Endothelial cell of umbilical vein (primary cell): ENCODE results near the gene ATP5ME. TPM values are rescaled to one million over a fixed set of nuclear protein-coding genes. Genes with fewer than 3 reads are reported as not detected.

ENCODE experiments used
- BruUV-seq: library from RNA; stranded (reverse); fragments of 400-500 nt; replicated peaks from 2 replicates; lab custom pipeline; 2021; lab: Mats Ljungman, UMichigan
- CTCF ChIA-PET: fragments of 300-600, 350-600 bp; sonication (Branson Sonifier 250); formaldehyde crosslinking; loops from one replicate; lab custom pipeline; 2021; ENCODE audit warnings: antibody characterized with exemption, inconsistent platforms; lab: Charles Lee
- POLR2A ChIA-PET: fragments of 300-600, 350-600 bp; sonication (Branson Sonifier 250); formaldehyde crosslinking; loops from one replicate; lab custom pipeline; 2021; ENCODE audit warnings: antibody characterized with exemption, inconsistent platforms; lab: Charles Lee
- DNase-seq: peaks from one replicate; pipeline ENCODE4 v3.0.0-alpha.2; 2011; ENCODE audit warnings: low read depth, low spot score
- FAIRE-seq: peaks from 2 replicates; lab custom pipeline; 2011; peaks lifted over from hg19 to GRCh38; lab: Jason Lieb, UNC
- H2AFZ ChIP-seq: 2 replicates; pipeline ENCODE4 v1.6.0; 2012; ENCODE audit warnings: low read depth, low read length, control low read depth, inconsistent platforms
- H3K27ac ChIP-seq: 2 replicates; pipeline ENCODE4 v1.5.1; 2011; ENCODE audit warnings: low read depth, mild to moderate bottlenecking, control low read depth, low read length, moderate library complexity; ENCODE audit not compliant: insufficient read depth
- H3K27me3 ChIP-seq, 2 experiments: 2 replicates each; pipeline versions ENCODE4 v1.6.0 to v1.6.1; 2011; ENCODE audit warnings: low read length in 2 of 2, mixed read lengths in 1 of 2; ENCODE audit not compliant: control insufficient read depth in 2 of 2, insufficient read depth in 2 of 2
- H3K36me3 ChIP-seq, 2 experiments: 2 replicates in 1 of 2; 3 replicates in 1 of 2; pipeline ENCODE4 v1.5.1; 2011; ENCODE audit warnings: low read length in 2 of 2, mild to moderate bottlenecking in 1 of 2, moderate library complexity in 1 of 2; ENCODE audit not compliant: control insufficient read depth in 2 of 2, insufficient read depth in 2 of 2; ENCODE audit errors: extremely low read depth in 1 of 2
- H3K4me1 ChIP-seq: 3 replicates; pipeline ENCODE4 v1.5.1; 2011; ENCODE audit warnings: mild to moderate bottlenecking, low read length; ENCODE audit not compliant: control insufficient read depth, insufficient read depth; ENCODE audit errors: extremely low read depth
- H3K4me2 ChIP-seq: 2 replicates; pipeline ENCODE4 v1.6.1; 2011; ENCODE audit warnings: low read length, control low read depth, mixed read lengths; ENCODE audit not compliant: insufficient read depth
- H3K4me3 ChIP-seq, 3 experiments: fragments of 200-600 bp in 1 of 3; sonication (generic), shearing (Covaris generic) in 1 of 3; replicated peaks in 1 of 3; 2 replicates each; pipeline ENCODE4 v1.5.1; 2011 to 2016; ENCODE audit warnings: control low read depth in 3 of 3, low read length in 3 of 3, mild to moderate bottlenecking in 2 of 3, inconsistent platforms in 1 of 3, low read depth in 1 of 3, moderate library complexity in 1 of 3; ENCODE audit not compliant: insufficient read depth in 1 of 3
- H3K79me2 ChIP-seq: 2 replicates; pipeline ENCODE4 v1.6.0; 2012; ENCODE audit warnings: low read length, inconsistent platforms; ENCODE audit not compliant: control insufficient read depth, insufficient read depth
- H3K9ac ChIP-seq: replicated peaks from 2 replicates; pipeline ENCODE3; 2011; ENCODE audit warnings: low read length, control low read depth; ENCODE audit not compliant: insufficient read depth; ENCODE audit errors: extremely low read depth
- H3K9me1 ChIP-seq: replicated peaks from 3 replicates; pipeline ENCODE4 v1.6.0; 2011; ENCODE audit warnings: mild to moderate bottlenecking, low read length; ENCODE audit not compliant: control insufficient read depth, insufficient read depth; ENCODE audit errors: extremely low read depth
- H3K9me3 ChIP-seq: replicated peaks from 2 replicates; pipeline ENCODE4 v1.5.1; 2012; ENCODE audit warnings: low read length, inconsistent platforms; ENCODE audit not compliant: control insufficient read depth, insufficient read depth
- H4K20me1 ChIP-seq: replicated peaks from 2 replicates; pipeline ENCODE3; 2011; ENCODE audit warnings: mild to moderate bottlenecking, low read length; ENCODE audit not compliant: control insufficient read depth, insufficient read depth; ENCODE audit errors: extremely low read depth
- CTCF ChIP-seq, 2 donors: IDR thresholded peaks; 1 replicate in 1 of 2; 2 replicates in 1 of 2; pipeline ENCODE4 v1.5.1; 2011; ENCODE audit warnings: low read length in 2 of 2, mild to moderate bottlenecking in 2 of 2, moderate library complexity in 2 of 2, control low read depth in 1 of 2, inconsistent platforms in 1 of 2, low read depth in 1 of 2; ENCODE audit not compliant: insufficient read depth in 1 of 2; ENCODE audit errors: extremely low read depth in 1 of 2
- EZH2 ChIP-seq: IDR thresholded peaks from 2 replicates; pipeline ENCODE4 v1.6.1; 2012; ENCODE audit warnings: borderline replicate concordance, low read depth, mild to moderate bottlenecking, moderate library complexity, low read length, inconsistent platforms; ENCODE audit not compliant: severe bottlenecking
- FOS ChIP-seq: IDR thresholded peaks from 2 replicates; pipeline ENCODE4 v1.6.1; 2011; ENCODE audit warnings: mild to moderate bottlenecking, low read length, moderate library complexity, borderline replicate concordance; ENCODE audit not compliant: insufficient read depth
- GATA2 ChIP-seq: IDR thresholded peaks from 2 replicates; pipeline ENCODE4 v1.7.0; 2011; ENCODE audit warnings: low read depth, mild to moderate bottlenecking, moderate library complexity, mixed read lengths, low read length; ENCODE audit not compliant: insufficient read length, insufficient read depth
- JUN ChIP-seq: IDR thresholded peaks from 2 replicates; pipeline ENCODE4 v1.6.1; 2011; ENCODE audit warnings: borderline replicate concordance, low read depth; ENCODE audit not compliant: insufficient read length, insufficient read depth
- MAX ChIP-seq: IDR thresholded peaks from 2 replicates; pipeline ENCODE4 v1.6.1; 2011; ENCODE audit not compliant: insufficient read depth, insufficient read length
- MYC ChIP-seq: IDR thresholded peaks from one replicate; pipeline ENCODE4 v1.6.1; 2011; ENCODE audit warnings: mild to moderate bottlenecking, low read depth, low read length
- POLR2A ChIP-seq: IDR thresholded peaks from 2 replicates; pipeline ENCODE4 v1.6.1; 2012; ENCODE audit warnings: low read depth, mild to moderate bottlenecking, control low read depth, low read length
- POLR2AphosphoS5 ChIP-seq: IDR thresholded peaks from 2 replicates; pipeline ENCODE4 v1.6.1; 2012; ENCODE audit warnings: low read depth, mild to moderate bottlenecking, control low read depth, low read length, moderate library complexity; ENCODE audit not compliant: insufficient read depth
- dilution Hi-C: fragments of 300-500 bp; cut with MboI; formaldehyde crosslinking; loops from one replicate; pipeline ENCODE4 v1.15.0; 2019; ENCODE audit warnings: low sequenced_read_pairs; ENCODE audit not compliant: extremely low pct_ligation_motif_present
- intact Hi-C: fragments of 100-400 bp; cut with micrococcal nuclease; formaldehyde crosslinking; loops from one replicate; pipeline ENCODE4 v1.10.0; 2022
- polyA plus RNA-seq, 4 experiments: library from polyadenylated mRNA; depleted of rRNA in 3 of 4; stranded (reverse) in 3 of 4; unstranded in 1 of 4; fragments of >200 nt; gene quantifications; 2 replicates each; pipeline versions ENCODE4 v1.2.1 to v1.2.3, GENCODE V29; 2011 to 2012; ENCODE audit warnings: missing spikeins in 1 of 4
- total RNA-seq: library from RNA; stranded (reverse); gene quantifications from 2 replicates; pipeline ENCODE4 v1.2.3, GENCODE V29; 2021

Gene ATP5ME
- total and polyA plus RNA-seq, 2 donors (not counting 3 experiments of a cell fraction or from before 2014, with no cell fraction given), result 303 to 304 TPM

GRCh38 chr4:720111-720860, 46.2 kb upstream of the ATP5ME start:
- Histone ChIP-seq H3K9me1 (no peaks in the 10 kb centered on the region), H3K27ac (no peak overlapping the region), H3K9ac (no peak overlapping the region), H3K9me3 (no peaks in the 10 kb centered on the region), H3K27me3 (no peaks in the 10 kb centered on the region), H2AFZ (no peak overlapping the region), H3K4me2 (no peak overlapping the region), H3K79me2 (peaks cover 78% of the 10 kb centered on the region), H3K4me1 (peaks cover 8% of the 10 kb centered on the region), H4K20me1 (no peaks in the 10 kb centered on the region), H3K36me3 (peaks cover 4 to 7% of the 10 kb centered on the region in 2 experiments), H3K4me3 (no peak overlapping the region)
- DNase-seq (no peak), FAIRE-seq (no peak)
- CTCF ChIA-PET, result interaction anchor here (0.9 to 1.2 kb wide), 3 partner anchors 11 to 36 kb away, joined by 3 to 4 read pairs (median 3); no protein-coding TSS in a partner anchor
- TF ChIP-seq MAX, result no peak
- TF ChIP-seq GATA2, result no peak
- TF ChIP-seq POLR2AphosphoS5, result no peak
- no peak for TF ChIP-seq EZH2
- TF ChIP-seq CTCF (IDR thresholded peaks at IDR 0.05; ENCODE audit: extremely low read depth in 1 of 2, insufficient read depth in 1 of 2, low read depth in 1 of 2, low read length in 2 of 2), result no peak
- TF ChIP-seq MYC, result no peak
- TF ChIP-seq POLR2A, result no peak
- TF ChIP-seq JUN, result no peak
- no peak for TF ChIP-seq FOS
- intact Hi-C loops (no loop called here), dilution Hi-C loops (no loop called here)
- BruUV-seq, result no TSS peak
- POLR2A ChIA-PET, result interaction anchor here (0.5 kb wide), 1 partner anchor 13 kb away, joined by 3 read pairs; no protein-coding TSS in a partner anchor
